SJCRH30 (cell line): ENCODE data around the gene CCDC183. TPM values are rescaled to one million over a fixed set of nuclear protein-coding genes. Genes with fewer than 3 reads are reported as not detected.

Source experiments
- DNase-seq, 2 experiments: peaks; one replicate each; pipeline ENCODE4 v3.0.0-alpha.2; 2015 to 2020
- H3K27ac ChIP-seq: fragments of 250-450 bp; sonication (Bioruptor Pico); 2 replicates; pipeline ENCODE4 v1.5.1; 2020; ENCODE audit warnings: mild to moderate bottlenecking, moderate library complexity
- H3K27me3 ChIP-seq: fragments of 250-450 bp; sonication (Bioruptor Pico); 2 replicates; pipeline ENCODE4 v1.5.1; 2020; ENCODE audit warnings: mild to moderate bottlenecking, moderate library complexity
- H3K36me3 ChIP-seq: fragments of 250-450 bp; sonication (Bioruptor Pico); 2 replicates; pipeline ENCODE4 v1.5.1; 2020; ENCODE audit warnings: mild to moderate bottlenecking, moderate library complexity
- H3K4me1 ChIP-seq: fragments of 250-450 bp; sonication (Bioruptor Pico); 2 replicates; pipeline ENCODE4 v1.5.1; 2020; ENCODE audit warnings: mild to moderate bottlenecking, moderate library complexity
- H3K4me3 ChIP-seq: fragments of 250-450 bp; sonication (Bioruptor Pico); 2 replicates; pipeline ENCODE4 v1.5.1; 2020; ENCODE audit warnings: mild to moderate bottlenecking, moderate library complexity
- H3K9me3 ChIP-seq: fragments of 250-450 bp; sonication (Bioruptor Pico); replicated peaks from 2 replicates; pipeline ENCODE4 v1.5.1; 2020; ENCODE audit warnings: mild to moderate bottlenecking, moderate library complexity
- total RNA-seq: library from RNA; depleted of rRNA; stranded (reverse); fragments of >200 nt; shearing (Covaris generic); gene quantifications from 2 replicates; pipeline ENCODE4 v1.2.3, GENCODE V29; 2014

The CCDC183 gene
- total RNA-seq, 1 experiment from 2014 or later: 0.14 TPM

- DNase-seq: peak; percentile 76 to 84
- no peaks in the 10 kb centered on the region for H3K27me3 ChIP-seq
- H3K27ac ChIP-seq: peak within 1 kb of the TSS; percentile 48; the same call in 1 of the 2 replicates
- H3K9me3 ChIP-seq: no peaks in the 10 kb centered on the region
- peaks cover 25% of the 10 kb centered on the region for H3K36me3 ChIP-seq
- peaks cover 6% of the 10 kb centered on the region for H3K4me1 ChIP-seq
- peak within 1 kb of the TSS; percentile 97 for H3K4me3 ChIP-seq
These were observed 11.3 kb downstream of the CCDC183 start, which contains the start of gene RABL6 for GRCh38 chr9:136807281-136808074. Gene RABL6, plus strand, starts transcription at chr9:136807948. Its CDS starts 249 bp downstream, at chr9:136808197.

DNA sequence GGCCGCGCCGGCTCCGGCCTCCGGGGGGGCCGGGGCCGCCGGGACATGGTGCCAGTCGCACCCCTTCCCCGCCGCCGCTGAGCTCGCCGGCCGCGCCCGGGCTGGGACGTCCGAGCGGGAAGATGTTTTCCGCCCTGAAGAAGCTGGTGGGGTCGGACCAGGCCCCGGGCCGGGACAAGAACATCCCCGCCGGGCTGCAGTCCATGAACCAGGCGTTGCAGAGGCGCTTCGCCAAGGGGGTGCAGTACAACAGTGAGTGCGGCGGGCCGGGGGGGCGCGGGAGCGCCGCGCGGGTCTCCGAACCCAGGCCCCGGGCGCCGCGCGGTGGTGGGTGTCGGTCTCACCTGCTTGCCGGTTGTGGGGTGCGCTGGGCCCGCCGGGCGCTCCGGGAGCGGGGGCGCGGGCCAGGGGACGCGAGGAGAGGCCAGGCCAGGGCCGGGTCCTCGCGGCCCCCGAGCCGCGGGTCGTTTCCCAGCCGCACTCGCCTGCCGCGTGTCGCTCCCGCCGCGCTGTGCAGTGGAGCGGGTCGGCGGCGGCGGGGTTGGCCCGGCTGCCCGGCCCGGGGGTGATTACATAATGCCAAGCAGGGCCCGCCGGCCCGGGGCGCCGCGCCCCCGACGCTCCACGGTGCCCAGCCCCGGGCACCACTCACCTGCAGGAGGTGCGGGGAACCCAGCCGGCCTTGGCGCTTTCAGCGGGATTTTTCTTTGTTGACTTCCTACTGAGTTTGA lies 12.1 kb downstream of the CCDC183 start:
- Histone ChIP-seq H3K9me3 (no peaks in the 10 kb centered on the region), H3K27me3 (no peaks in the 10 kb centered on the region), H3K36me3 (peaks cover 32% of the 10 kb centered on the region), H3K4me3 (peak overlapping the region; percentile 97), H3K27ac (peak overlapping the region; percentile 48; the same call in 1 of the 2 replicates), H3K4me1 (peaks cover 6% of the 10 kb centered on the region)
- DNase-seq: peak in 1 of 2 experiments; percentile 37

- peaks cover 6% of the 10 kb centered on the region for H3K4me1 ChIP-seq
- H3K36me3 ChIP-seq: peaks cover 35% of the 10 kb centered on the region
- H3K27me3 ChIP-seq: no peaks in the 10 kb centered on the region
- peak overlapping the region; percentile 97 for H3K4me3 ChIP-seq
- H3K9me3 ChIP-seq: no peaks in the 10 kb centered on the region
- H3K27ac ChIP-seq: no peak overlapping the region
- DNase-seq: no peak
These were observed 12.6 kb downstream of the CCDC183 start for GRCh38 chr9:136808806-136809158.

- H3K36me3 ChIP-seq: peaks cover 57% of the 10 kb centered on the region
- H3K4me3 ChIP-seq: no peak overlapping the region
- H3K4me1 ChIP-seq: no peaks in the 10 kb centered on the region
- no peak for DNase-seq
- H3K9me3 ChIP-seq: no peaks in the 10 kb centered on the region
- H3K27me3 ChIP-seq: no peaks in the 10 kb centered on the region
- no peak overlapping the region for H3K27ac ChIP-seq
These were observed 18.7 kb downstream of the CCDC183 start for GRCh38 chr9:136814725-136815421.

- Histone ChIP-seq H3K27ac (no peak overlapping the region), H3K4me3 (no peak overlapping the region), H3K36me3 (peaks cover 54% of the 10 kb centered on the region), H3K27me3 (no peaks in the 10 kb centered on the region), H3K9me3 (no peaks in the 10 kb centered on the region), H3K4me1 (no peaks in the 10 kb centered on the region)
- no peak for DNase-seq
These were observed 19.3 kb downstream of the CCDC183 start for GRCh38 chr9:136815422-136815782.

- Histone ChIP-seq H3K36me3 (peaks cover 34% of the 10 kb centered on the region), H3K27me3 (no peaks in the 10 kb centered on the region), H3K9me3 (0 out of 2 replicates have a peak, but pooled peaks cover 3% of the 10 kb centered on the region), H3K4me3 (no peak overlapping the region), H3K4me1 (peaks cover 14% of the 10 kb centered on the region), H3K27ac (no peak overlapping the region)
- no peak for DNase-seq
These were observed 25.1 kb downstream of the CCDC183 start for GRCh38 chr9:136820971-136821825.

GRCh38 chr9:136821826-136822544 lies 25.8 kb downstream of the CCDC183 start:
- no peak for DNase-seq
- no peaks in the 10 kb centered on the region for H3K27me3 ChIP-seq
- H3K36me3 ChIP-seq: peaks cover 31% of the 10 kb centered on the region
- no peak overlapping the region for H3K27ac ChIP-seq
- H3K4me3 ChIP-seq: no peak overlapping the region
- 0 out of 2 replicates have a peak, but pooled peaks cover 3% of the 10 kb centered on the region for H3K9me3 ChIP-seq
- H3K4me1 ChIP-seq: peaks cover 14% of the 10 kb centered on the region

DNA sequence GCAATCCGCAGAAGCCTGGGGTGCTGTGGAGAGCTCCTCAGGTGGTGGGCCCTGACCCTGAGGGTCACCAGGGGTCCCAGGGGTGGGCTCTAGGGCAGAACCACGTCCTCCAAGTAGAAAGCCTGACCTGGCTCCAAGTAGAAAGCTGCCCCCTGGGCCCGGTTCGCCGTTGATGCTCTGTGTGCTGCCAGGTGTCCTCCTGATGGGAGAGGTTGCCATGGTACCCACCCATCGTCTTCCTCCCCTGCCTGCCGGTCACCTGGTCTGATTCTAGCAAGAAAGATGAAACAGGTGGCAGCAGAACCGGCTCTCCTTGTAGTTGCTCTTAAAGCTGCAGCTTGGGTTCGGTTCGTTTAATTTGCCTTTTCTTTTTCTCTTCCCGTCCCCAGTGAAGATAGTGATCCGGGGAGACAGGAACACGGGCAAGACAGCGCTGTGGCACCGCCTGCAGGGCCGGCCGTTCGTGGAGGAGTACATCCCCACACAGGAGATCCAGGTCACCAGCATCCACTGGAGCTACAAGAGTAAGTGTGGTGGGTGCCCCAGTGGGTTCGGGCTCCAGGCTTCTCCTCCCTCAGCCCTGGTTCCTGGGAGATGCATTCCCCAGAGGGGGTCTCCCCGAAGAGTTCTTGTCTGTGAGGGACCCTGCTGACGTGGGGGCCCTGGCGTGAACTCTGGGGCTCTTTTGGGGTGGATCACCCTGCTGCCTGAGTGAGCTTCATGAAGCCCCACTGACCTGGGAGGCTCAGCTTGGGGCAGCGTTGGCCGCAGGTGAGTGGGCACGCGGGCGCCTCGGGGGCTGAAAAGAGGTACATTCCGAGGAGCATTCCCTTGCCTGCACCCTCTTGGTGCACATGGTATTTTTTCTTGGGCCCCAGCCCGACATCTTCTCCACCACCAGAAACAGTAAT lies 27.3 kb downstream of the CCDC183 start:
- H3K27me3 ChIP-seq: no peaks in the 10 kb centered on the region
- H3K27ac ChIP-seq: peak overlapping the region; percentile 49; the same call in 1 of the 2 replicates
- H3K36me3 ChIP-seq: peaks cover 30% of the 10 kb centered on the region
- H3K9me3 ChIP-seq: 0 out of 2 replicates have a peak, but pooled peaks cover 3% of the 10 kb centered on the region
- DNase-seq: no peak
- H3K4me3 ChIP-seq: no peak overlapping the region
- H3K4me1 ChIP-seq: peaks cover 14% of the 10 kb centered on the region

GRCh38 chr9:136824496-136825225 lies 28.5 kb downstream of the CCDC183 start:
- Histone ChIP-seq H3K36me3 (peaks cover 38% of the 10 kb centered on the region), H3K4me3 (no peak overlapping the region), H3K4me1 (peaks cover 14% of the 10 kb centered on the region), H3K27ac (peak overlapping the region; percentile 49), H3K27me3 (no peaks in the 10 kb centered on the region), H3K9me3 (0 out of 2 replicates have a peak, but pooled peaks cover 3% of the 10 kb centered on the region)
- peak in 1 of 2 experiments; percentile 44 for DNase-seq

DNA sequence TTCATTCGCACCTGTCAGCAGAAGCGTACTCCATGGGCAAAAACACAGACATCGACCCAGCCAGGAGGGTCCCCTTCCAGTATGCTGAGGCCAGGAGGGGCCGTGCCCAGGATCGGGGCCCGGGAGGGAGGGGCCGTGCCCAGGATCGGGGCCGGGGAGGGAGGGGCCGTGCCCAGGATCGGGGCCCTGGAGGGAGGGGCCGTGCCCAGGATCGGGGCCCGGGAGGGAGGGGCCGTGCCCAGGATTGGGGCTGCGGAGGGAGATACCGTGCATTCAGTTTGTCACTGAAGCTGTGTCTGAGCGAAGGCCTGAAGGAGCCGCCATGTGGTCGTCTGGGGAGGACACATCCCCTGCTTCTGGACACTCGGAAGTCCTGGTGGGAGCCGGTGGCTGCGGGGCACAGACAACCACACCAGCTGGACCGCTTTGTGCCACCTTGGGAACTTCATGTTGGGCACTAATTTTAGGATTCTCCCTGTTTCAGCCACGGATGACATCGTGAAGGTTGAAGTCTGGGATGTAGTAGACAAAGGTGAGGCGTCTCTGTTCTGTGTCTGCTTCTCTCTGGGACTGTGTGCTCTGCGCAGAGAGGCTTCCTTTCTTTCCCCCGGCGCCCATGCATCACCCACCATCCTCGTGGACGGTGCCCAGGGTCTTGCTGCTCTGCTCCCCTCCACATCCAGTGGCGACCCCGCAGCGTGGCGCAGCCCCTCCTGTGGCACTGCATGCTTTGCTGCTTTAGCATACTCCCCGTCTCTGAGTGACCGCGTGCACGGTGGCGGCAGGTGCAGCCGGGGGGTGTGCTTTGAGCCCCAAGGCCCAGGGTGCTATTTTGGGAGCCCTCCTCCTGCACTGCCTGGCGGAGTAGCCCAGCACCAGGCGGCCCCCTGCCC lies 29.4 kb downstream of the CCDC183 start:
- H3K4me3 ChIP-seq: no peak overlapping the region
- H3K9me3 ChIP-seq: 0 out of 2 replicates have a peak, but pooled peaks cover 2% of the 10 kb centered on the region
- H3K27ac ChIP-seq: no peak overlapping the region
- no peaks in the 10 kb centered on the region for H3K27me3 ChIP-seq
- DNase-seq: no peak
- peaks cover 14% of the 10 kb centered on the region for H3K4me1 ChIP-seq
- H3K36me3 ChIP-seq: peaks cover 41% of the 10 kb centered on the region

- no peak for DNase-seq
- peaks cover 47% of the 10 kb centered on the region for H3K36me3 ChIP-seq
- no peaks in the 10 kb centered on the region for H3K27me3 ChIP-seq
These were observed 30.0 kb downstream of the CCDC183 start for GRCh38 chr9:136826188-136826541.

More at GRCh38 chr9:136826188-136826541, 30.0 kb downstream of the CCDC183 start:
- no peak overlapping the region for H3K27ac ChIP-seq
- H3K4me3 ChIP-seq: no peak overlapping the region
- no peaks in the 10 kb centered on the region for H3K9me3 ChIP-seq
- peaks cover 14% of the 10 kb centered on the region for H3K4me1 ChIP-seq
